GM21360 (cell line): ENCODE results near the gene SLC34A1.
"Not testable (repeated sequence)": the region's sequence is repeated elsewhere in the genome, so short reads cannot be mapped to it uniquely, and the experiment has no call there.

Experiments used
- ATAC-seq: cut with Tn5 transposase; IDR thresholded peaks from one replicate; pipeline ENCODE4 v1.9.1; 2021; ENCODE audit warnings: mild to moderate bottlenecking, moderate library complexity; ENCODE audit not compliant: unreplicated experiment

SLC34A1 gene, protein sequence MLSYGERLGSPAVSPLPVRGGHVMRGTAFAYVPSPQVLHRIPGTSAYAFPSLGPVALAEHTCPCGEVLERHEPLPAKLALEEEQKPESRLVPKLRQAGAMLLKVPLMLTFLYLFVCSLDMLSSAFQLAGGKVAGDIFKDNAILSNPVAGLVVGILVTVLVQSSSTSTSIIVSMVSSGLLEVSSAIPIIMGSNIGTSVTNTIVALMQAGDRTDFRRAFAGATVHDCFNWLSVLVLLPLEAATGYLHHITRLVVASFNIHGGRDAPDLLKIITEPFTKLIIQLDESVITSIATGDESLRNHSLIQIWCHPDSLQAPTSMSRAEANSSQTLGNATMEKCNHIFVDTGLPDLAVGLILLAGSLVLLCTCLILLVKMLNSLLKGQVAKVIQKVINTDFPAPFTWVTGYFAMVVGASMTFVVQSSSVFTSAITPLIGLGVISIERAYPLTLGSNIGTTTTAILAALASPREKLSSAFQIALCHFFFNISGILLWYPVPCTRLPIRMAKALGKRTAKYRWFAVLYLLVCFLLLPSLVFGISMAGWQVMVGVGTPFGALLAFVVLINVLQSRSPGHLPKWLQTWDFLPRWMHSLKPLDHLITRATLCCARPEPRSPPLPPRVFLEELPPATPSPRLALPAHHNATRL

DNA sequence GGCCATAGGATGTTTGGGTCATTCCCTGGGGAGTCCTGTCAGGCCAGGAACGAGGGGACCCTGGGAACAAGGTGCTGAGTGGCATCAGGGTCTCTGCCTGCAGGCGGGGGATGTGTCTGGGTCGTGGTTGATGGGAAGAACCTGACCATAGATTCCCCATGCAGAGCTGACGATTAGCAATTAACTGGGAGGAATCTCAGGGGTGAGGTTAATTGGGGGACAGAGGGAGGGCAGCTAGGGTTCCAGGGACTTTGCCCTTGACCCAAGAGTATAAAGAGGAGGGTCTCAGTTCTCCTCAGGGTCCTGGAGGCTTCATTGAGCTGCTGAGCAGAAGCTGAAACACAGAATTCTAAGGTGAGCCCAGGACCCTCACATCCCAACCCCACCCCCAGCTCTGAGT lies at the start of gene SLC34A1:
TSS of gene SLC34A1 (plus strand) at position 301 of the 400 bp plus-strand sequence. CDS start 1,308 bp downstream, outside the sequence.
- ATAC-seq = no peak

DNA sequence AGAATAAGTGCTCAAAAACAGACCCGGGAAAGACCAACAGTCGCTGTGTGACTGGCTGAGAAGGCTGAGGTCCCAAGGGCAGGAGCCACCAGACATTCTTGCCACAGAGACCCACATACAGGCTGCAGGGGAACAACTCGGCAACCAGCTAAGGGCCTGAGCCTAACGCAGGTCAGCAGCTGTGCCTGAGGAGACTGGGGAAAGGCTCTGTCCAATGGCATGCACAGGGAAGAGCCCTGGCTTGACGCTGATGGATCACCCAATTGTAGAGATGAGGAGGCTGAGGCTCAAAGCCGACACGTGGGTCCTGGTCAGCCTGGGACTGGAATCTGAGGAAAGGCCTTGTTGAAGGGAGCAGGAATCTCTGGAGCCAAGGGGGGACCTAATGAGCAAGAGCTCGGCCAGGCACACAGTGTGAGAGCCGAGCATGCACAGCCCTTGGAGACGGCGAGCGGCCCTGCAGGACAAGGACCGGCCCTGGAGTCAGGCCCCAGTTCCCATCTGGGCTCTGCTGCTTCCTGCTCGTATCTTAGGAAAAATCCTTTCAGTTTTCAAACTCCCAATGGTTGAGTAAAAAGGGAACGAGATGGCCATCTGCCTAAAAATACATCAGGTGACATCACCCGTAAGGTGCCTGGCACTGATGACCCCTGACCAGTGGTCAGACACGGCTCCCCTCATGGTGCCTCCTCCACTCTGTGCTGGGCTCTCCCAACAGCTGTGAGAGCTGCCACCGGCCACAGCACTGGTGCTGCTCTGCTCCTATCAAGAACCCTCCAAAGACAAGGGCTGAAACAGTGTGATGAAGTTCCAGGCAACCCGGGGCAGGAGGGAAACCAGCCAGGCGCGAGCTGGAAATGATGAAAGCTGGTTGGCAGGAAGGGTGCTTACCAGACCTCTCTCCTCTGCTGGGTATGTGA lies 49.2 kb upstream of the SLC34A1 start:
- no peak for ATAC-seq

DNA sequence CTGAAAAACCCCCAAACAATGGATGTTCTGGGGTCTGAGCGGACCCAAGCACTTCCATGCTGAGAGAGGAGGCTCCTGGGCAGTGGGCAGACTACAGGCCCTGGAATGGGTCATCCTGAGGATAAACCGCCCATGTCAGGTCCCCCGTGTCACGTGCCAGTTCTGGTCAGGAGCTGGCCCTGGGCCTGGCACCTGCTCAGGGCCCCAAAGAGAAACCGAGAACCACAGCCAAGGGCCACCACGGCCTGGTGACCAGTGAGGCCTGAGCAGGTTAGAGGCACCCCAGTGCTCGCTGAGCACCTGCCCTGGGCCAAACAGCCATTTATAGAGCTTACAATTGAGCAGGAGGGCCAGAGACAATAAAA lies 48.6 kb upstream of the SLC34A1 start:
- no peak for ATAC-seq

DNA sequence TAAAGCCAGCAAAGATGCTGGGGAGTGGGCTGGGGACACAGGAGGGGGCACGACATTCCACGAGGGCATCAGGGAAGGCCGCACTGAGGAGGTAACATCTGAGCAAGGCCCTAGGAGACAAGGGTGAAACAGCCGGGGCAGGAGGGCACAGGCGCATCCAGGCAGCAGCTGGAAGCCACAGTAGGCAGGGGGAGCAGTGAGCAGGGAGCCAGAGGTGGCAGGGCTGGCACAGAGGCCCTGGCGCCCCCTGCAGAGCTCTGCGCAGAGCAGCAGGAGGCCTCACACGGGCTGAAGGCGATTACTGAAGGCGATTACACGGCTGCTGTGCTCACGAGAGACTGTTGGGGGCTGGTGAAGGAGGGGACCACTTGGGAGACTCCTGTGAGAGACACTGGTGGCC lies 48.1 kb upstream of the SLC34A1 start:
- ATAC-seq = no peak

DNA sequence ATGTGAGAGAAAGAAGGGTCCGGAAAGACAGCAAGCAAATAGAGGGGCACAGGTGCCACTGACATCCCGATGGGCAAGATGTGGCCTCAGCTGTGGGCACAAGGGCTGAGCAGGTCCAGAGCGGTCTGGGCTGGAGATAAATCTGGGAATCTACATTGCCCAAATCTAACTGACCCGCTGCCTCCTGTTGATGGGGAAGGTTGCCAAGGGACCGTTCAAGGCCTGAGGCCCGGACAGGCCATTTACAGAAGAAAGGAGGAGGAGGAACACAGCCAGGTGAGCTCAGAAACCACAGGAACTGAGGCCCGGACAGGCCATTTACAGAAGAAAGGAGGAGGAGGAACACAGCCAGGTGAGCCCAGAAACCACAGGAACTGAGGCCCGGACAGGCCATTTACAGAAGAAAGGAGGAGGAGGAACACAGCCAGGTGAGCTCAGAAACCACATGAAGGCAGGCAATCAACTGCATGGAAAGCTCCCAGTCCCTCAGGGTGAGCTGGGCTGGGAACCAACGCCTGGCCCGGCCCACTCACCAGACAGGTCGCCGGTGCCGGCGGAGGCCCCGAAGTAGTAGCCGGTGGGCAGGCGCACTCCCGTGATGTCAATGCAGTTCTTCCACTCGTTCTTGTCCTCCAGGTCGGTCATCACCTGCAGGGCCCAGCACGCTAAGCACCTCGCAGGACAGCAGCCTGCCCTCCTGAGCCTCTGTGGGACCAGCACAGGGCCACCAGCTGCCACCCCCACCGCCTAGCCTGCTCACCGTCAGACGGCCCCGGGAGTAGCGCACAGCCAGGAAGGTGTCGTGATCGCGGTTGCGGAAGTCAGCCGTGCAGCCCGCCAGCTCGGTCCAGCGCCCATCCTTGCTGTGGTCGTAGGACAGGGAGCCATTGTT lies 47.4 kb upstream of the SLC34A1 start:
- ATAC-seq = no peak

DNA sequence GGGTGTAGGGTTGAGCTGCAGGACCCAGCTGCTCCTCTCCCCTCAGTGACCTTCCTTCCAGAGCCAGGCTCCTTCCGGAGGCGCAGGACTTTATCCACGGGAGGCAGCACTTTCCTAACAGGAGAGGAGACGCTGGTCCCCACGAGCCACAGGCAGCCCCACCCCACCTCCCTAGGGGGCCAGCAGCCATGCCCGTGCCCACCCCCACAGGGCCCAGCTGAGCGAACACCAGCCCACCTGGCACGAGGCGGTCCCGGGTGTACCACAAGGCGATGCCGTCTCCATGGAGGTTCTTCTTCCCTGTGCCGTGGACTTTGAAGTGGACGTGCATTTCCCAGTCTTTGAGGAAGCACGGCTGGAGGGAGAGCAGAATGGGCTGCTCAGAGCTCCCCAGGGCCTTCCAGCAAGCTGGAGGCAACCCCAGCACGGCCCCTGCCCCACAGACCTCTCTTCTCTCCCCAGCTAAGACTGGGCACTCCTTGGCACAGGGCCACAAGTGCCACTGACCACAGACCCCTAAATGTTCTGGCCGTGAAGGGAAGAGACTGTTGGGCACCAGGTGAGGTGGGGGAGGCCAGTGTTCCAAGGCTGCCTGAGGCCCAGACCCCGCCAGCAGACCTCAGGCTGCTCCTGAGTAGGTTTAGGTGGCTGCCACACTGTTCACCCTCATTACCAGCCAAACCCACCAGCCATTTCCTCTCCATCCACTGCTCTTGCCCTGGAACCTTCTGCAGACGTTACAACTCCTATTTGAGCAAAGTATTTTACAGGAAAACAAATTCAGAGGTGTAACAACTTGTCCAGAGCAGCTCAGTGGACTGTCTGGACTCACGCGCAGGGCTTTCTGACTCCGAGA lies 45.8 kb upstream of the SLC34A1 start:
- ATAC-seq = no peak

DNA sequence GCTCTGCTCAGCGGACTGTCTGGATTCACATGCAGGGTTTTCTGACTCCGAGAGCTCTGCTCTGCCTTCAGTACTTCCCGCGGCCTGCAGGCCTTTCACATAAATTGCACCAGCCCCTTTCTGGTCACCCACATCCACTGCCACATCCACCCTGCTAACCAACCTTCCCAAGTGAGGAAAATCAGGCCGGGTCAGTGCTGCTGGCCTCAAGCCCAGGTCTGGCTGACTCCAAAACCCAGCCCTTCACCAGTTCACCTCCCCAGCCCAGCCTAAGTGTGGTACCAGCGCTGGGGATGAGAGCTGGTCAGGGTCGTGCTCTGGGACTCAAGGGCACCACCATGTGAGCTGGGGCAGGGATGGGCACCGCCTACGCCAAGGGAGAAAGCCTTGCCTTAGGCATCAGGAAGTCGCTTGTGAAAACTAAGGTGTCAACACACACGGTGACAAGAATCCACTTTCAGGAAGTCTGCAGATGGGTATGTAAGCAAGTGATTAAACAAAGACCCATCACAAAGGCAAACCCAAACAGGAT lies 45.1 kb upstream of the SLC34A1 start:
- no peak for ATAC-seq

DNA sequence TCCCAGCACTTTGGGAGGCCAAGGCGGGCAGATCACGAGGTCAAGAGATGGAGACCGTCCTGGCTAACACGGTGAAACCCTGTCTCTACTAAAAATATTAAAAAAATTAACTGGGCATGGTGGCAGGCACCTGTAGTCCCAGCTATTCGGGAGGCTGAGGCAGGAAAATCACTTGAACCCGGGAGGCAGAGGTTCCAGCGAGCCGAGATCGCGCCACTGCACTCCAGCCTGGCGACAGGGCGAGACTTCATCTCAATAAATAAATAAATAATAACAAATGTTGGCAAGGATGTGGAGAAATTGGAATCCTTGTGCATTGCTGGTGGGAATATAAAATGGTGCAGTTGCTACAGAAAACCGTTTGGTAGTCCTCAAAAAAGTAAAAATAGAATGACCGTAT lies 41.2 kb upstream of the SLC34A1 start:
- ATAC-seq = not testable (repeated sequence)

DNA sequence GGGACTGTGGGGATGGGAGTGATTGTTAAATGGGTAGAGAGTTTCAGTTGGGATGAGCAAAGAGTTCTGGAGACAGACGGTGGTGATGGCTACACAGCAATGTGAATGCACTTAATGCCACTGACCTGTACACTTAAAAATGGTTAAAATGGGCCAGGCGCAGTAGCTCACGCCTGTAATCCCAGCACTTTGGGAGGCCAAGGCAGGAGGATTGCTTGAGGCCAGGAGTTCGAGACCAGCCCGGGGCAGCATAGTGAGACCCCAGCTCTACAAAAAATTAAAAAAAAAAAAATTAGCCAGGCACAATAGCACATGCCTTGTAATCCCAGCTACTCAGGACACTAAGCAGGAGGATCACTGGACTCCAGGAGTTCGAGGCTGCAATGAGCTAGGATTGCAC lies 40.5 kb upstream of the SLC34A1 start:
- no peak for ATAC-seq

DNA sequence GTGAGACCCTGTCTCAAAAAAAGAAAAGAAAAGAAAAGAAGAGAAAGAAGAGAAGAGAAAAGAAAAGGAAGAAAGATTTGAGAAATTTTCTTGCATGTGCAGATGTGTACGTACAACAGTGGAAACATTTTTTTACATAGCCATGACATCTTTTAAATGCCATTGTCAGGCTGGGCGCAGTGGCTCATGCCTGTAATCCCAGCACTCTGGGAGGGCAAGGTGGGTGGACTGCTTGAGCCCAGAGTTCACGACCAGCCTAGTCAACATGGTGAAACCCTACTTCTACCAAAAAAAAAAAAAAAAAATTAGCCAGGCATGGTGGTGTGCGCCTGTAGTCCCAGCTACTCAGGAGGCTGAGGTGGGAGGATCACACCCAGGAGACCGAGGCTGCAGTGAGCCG lies 39.3 kb upstream of the SLC34A1 start:
- no peak for ATAC-seq

DNA sequence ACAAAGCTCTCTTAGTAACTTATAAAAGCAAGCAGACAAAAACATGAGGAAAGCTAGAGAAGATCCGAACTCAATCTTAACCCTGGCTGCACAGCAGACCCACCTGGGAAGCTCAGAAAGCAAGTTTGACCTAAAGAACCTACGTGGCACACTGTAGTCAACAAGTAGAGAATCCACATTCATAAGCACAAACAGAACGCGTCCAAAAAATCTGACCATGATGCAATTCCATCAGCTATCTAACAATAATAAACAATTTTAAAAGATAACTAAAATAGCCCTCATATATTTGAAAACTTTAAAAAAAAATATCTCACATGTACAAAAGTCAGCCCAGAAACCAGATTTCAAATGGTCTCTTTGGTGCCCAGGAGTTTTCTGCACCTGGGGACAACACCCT lies 37.4 kb upstream of the SLC34A1 start:
- no peak for ATAC-seq

DNA sequence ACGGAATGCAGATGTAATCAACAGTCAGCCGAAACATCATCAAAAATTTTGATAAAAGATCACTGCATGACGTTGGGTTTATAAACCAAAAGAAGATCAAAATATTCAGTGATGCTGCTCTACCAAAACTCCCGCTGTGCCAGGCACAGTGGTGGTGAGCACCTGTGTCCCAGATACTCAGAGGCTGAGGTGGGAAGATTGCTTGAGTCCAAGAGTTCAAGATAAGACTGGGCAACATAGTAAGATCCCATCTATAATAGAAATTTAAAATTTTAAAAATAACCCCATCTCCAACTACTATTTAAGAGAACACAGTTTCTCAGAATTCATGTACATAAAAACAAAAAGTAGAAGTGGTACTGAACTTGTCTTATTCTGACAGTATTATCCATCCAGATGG lies 36.5 kb upstream of the SLC34A1 start:
- ATAC-seq = no peak

DNA sequence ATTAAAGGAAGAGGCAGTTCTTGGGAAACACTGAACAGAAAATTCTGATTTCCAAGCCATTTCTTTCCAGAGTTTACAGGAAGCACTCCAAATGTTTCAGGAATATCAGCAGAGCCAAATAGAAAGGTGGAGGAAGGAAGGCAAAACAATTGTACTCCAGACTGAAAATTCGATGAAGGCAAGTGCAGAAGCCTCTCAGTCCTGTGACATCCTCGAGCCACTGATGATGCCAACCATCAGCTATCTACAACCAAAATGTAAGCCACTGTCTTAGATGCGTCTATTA lies 34.9 kb upstream of the SLC34A1 start:
- ATAC-seq = no peak

DNA sequence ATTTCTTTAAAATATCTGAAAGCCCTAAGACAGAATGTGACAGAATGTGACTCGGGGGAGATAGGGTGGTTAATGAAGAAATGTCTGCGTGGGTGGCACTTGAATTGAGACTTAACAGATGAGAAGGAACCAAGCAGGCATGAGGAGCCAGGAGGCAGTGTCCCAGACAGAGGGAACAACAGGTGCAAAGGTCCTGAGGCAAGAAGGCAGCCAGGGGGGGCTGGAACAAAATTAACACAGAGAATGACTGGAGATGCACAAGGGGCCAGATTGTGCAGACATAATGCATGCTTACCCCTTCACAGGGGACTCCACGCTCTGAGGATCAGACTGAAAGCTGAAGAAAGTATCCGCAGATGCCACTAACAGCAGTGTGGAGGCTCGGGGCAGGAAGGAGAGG lies 34.5 kb upstream of the SLC34A1 start:
- ATAC-seq = no peak

DNA sequence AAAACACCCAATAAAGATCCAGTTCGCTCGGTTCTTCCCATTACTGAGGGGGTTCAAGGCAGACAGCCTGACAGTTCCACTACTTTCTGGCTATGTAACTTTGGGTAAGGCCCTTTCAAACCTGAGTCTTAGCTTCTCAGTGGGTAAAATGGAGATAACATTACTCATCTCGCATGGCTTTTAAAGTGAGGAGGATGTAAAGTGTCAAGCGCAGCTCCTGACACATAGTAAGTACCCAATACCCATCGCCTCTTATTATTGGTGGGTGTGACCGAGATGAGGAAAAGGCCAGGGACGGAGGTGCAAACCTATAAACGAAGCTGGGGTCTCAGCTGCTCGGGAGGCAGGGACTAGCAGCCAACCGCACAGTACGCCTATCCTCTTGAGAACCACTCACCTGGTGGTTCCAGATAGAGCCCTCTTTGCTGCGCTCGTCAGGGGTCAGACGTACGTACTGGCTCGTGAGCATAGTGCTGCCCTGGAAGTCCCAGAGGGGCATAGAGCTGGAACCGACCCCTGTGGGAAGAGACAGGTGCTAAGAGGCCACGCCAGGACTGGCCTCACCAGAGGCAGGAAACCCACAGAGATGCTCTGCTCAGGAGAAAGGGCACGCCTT lies 33.4 kb upstream of the SLC34A1 start:
- peak; percentile 13 for ATAC-seq

DNA sequence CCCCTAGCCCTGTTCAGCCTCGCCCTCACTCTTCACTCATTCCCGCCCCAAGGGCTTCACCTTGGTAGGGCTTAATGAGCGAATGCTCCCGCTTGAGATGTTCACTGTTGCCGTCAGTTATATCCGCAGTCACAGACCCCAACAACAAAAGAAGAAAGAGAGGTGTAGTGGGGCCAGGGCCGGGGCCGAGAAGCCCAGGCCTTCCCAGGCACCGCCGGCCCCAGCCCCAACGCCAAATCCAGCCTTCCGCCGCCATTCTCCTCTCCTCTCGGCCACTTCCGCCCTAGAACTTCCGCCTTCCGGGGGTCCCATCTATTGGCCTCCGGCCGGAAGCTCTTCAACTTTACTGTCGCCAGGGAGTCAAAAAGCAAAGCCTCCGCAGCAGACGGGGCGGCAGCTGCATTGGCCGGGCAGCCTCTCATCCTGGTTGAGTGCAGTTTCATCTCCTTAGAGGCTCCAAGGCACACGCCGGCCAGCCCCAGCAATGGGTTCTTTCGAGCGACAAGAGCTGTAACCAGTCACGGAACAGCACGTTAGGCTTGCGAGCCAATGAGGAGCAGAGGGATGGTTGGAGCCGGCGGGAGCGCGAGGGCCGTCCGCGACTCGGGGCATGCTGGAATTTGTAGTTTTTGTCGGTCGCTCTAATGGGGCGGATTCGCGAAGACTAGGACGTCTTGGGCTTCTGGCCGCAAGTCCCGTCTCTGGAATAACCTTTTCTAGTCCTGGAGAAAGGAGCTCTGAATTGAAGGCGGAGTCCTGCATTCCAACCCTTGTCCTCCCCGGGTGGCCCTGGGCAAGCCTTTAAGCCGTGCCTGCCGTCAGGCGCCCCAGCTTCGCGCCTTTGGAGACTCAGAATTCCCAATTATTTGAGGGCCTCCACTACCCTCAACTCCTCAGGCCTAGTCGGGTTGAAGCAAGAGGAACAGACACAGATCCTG lies 32.6 kb upstream of the SLC34A1 start, which contains the start of gene LMAN2:
TSS of gene LMAN2 (minus strand) at position 277 of the 938 bp plus-strand sequence. CDS start at position 256, 21 bp downstream.
- ATAC-seq = peak; percentile 89

DNA sequence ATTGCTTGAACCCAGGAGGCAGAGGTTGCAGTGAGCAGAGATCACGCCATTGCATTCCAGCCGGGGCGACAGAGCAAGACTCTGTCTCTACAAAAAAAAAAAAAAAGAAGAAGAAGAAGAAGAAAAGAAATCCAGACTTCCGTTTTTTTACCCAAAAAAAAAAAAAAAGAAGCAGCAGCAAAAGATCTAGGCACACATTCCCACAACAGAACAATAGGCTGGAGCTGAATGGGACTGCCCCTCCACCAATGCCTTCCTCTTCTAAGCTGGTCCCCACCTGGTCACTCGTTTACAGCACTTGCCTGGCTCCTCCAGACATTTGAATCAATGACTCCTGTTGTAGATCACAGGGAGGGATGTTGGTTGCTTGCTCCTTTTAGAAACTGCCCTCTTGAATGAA lies 31.1 kb upstream of the SLC34A1 start:
- no peak for ATAC-seq

DNA sequence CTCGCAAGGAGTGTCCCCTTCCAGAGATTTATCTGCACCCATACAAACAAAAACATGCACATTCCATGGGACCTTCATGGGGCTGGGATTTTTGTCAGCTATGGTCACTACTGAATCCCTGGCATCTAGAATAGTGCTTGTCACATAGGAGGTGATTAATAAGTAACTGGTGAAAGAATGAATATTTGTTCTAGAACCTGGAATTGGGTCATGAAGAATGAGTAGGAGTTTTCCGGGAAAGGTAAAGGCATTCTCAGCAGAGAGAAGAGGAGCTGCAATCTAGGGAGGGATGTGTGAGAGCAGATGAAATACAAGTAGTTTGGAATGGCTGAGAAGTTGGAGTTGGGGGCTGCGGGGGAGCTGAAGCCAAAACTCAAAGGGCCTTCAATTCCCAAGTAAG lies 30.0 kb upstream of the SLC34A1 start:
- ATAC-seq = no peak
